ENCODE measurements around the gene CFAP61.
"Not testable (repeated sequence)": the region's sequence is repeated elsewhere in the genome, so short reads cannot be mapped to it uniquely, and the experiment has no call there.

CFAP61 gene

GRCh38 chr20:20235681-20236080, 183.3 kb downstream of the CFAP61 start:
- DNase-seq (ENCODE audit: low read depth): no peak
- no peak overlapping the region for H3K4me3 ChIP-seq (ENCODE audit: low read length)
- TF ChIP-seq, protein P1, sequence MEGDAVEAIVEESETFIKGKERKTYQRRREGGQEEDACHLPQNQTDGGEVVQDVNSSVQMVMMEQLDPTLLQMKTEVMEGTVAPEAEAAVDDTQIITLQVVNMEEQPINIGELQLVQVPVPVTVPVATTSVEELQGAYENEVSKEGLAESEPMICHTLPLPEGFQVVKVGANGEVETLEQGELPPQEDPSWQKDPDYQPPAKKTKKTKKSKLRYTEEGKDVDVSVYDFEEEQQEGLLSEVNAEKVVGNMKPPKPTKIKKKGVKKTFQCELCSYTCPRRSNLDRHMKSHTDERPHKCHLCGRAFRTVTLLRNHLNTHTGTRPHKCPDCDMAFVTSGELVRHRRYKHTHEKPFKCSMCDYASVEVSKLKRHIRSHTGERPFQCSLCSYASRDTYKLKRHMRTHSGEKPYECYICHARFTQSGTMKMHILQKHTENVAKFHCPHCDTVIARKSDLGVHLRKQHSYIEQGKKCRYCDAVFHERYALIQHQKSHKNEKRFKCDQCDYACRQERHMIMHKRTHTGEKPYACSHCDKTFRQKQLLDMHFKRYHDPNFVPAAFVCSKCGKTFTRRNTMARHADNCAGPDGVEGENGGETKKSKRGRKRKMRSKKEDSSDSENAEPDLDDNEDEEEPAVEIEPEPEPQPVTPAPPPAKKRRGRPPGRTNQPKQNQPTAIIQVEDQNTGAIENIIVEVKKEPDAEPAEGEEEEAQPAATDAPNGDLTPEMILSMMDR (conservative IDR thresholded peaks at IDR 0.05; ENCODE audit: low read length): no peak

- DNase-seq (ENCODE audit: low read depth): peak; percentile 29
- H3K4me3 ChIP-seq (ENCODE audit: low read length): no peak overlapping the region
- TF ChIP-seq, protein P1 (conservative IDR thresholded peaks at IDR 0.05; ENCODE audit: low read length): peak; percentile 94
Observed at GRCh38 chr20:20237093-20237959, 185.0 kb downstream of the CFAP61 start.

DNA sequence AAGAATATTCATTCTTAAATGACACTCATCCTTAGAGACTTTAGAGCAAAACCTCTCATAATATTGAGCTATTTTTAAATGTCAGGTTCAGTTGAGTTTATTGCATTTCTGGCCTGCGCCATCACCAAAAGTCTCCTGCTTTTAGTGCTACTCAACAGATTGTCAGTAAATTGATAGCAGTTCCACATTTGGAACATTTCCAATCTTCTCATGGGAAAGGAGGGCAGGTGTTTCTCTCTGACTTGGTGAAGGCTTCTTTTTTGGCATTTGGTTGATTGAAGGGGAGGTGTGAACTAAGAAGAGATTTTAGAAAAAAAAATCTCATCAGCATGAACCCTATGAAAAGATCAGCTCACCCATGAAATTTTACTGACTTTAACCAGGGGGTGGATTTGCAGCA, 189.6 kb downstream of the CFAP61 start:
- H3K4me3 ChIP-seq (ENCODE audit: low read length): no peak overlapping the region
- TF ChIP-seq, protein P1 (conservative IDR thresholded peaks at IDR 0.05; ENCODE audit: low read length): no peak
- no peak for DNase-seq (ENCODE audit: low read depth)

GRCh38 chr20:20244384-20244783, 192.1 kb downstream of the CFAP61 start:
- DNase-seq (ENCODE audit: low read depth); H3K4me3 ChIP-seq (ENCODE audit: low read length): not testable (repeated sequence)

- no peak overlapping the region for H3K4me3 ChIP-seq (ENCODE audit: low read length)
- DNase-seq (ENCODE audit: low read depth): no peak
- TF ChIP-seq, protein P1 (conservative IDR thresholded peaks at IDR 0.05; ENCODE audit: low read length): no peak
Observed at GRCh38 chr20:20246996-20247633, 194.8 kb downstream of the CFAP61 start.

DNA sequence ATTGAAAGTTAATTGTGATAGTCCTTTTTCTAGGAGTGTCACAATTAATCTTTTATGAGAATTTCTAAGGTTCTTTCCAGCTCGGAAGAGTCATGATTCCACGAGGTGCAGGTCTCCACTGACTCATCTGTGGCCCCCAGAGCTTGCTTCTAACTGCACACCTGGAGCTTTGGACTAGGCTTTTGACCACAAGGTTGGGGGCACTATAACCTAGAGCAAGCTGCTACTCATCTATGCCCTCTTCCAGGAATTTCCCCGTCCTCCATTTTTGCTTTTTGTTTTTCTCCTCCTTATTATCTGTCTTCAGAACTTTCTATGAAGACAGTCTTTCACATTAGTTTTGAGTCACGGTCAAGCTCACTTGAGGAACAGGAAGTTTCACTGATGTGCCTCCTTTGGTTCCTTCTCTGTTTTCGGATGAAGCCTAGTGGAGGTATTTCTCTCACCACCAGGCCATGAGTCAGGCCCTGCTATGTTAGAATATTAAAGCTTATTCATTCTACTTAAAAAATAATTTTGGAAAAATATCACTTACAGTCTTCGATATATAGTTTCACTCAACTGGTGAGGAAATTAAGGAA, 196.4 kb downstream of the CFAP61 start:
- TF ChIP-seq, protein P1 (conservative IDR thresholded peaks at IDR 0.05; ENCODE audit: low read length): no peak
- H3K4me3 ChIP-seq (ENCODE audit: low read length): no peak overlapping the region
- no peak for DNase-seq (ENCODE audit: low read depth)

GRCh38 chr20:20251317-20251716, 199.0 kb downstream of the CFAP61 start:
- DNase-seq (ENCODE audit: low read depth): no peak
- H3K4me3 ChIP-seq (ENCODE audit: low read length): no peak overlapping the region
- TF ChIP-seq, protein P1 (conservative IDR thresholded peaks at IDR 0.05; ENCODE audit: low read length): no peak

All from AG10803 (cell line).